Measurements from ENCODE around the gene RXFP1. TPM values are rescaled to one million over a fixed set of nuclear protein-coding genes. Genes with fewer than 3 reads are reported as not detected.

Gene RXFP1
- total RNA-seq, 1 experiment from 2014 or later = not detected

DNA sequence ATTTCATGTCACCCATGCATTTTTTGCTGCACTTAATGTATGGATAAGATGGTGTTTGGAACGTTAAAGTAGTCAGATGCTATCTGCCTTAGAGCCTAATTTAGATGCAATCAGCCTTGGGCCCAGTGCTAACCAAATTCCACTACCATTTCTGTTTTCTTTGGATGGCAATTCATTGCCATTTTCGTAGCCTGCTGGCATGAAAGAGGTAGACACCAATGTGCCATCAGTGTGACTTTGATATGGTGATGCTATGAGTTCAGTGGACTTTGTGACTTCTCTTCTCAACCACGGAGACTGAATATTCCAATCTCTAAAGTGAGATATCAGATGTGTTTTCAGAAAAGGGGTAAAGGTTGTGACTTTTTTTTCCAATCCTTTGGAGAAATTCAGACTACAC, 152.0 kb downstream of the RXFP1 start:
- peaks cover 7% of the 10 kb centered on the region for H3K36me3 ChIP-seq (ENCODE audit: insufficient read depth, low read length, poor library complexity, severe bottlenecking)
- H3K4me1 ChIP-seq (ENCODE audit: insufficient read depth, low read length, poor library complexity, severe bottlenecking) = peaks cover 14% of the 10 kb centered on the region
- TF ChIP-seq, protein P1, sequence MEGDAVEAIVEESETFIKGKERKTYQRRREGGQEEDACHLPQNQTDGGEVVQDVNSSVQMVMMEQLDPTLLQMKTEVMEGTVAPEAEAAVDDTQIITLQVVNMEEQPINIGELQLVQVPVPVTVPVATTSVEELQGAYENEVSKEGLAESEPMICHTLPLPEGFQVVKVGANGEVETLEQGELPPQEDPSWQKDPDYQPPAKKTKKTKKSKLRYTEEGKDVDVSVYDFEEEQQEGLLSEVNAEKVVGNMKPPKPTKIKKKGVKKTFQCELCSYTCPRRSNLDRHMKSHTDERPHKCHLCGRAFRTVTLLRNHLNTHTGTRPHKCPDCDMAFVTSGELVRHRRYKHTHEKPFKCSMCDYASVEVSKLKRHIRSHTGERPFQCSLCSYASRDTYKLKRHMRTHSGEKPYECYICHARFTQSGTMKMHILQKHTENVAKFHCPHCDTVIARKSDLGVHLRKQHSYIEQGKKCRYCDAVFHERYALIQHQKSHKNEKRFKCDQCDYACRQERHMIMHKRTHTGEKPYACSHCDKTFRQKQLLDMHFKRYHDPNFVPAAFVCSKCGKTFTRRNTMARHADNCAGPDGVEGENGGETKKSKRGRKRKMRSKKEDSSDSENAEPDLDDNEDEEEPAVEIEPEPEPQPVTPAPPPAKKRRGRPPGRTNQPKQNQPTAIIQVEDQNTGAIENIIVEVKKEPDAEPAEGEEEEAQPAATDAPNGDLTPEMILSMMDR (conservative IDR thresholded peaks at IDR 0.05; ENCODE audit: low read depth, low read length) = no peak
- TF ChIP-seq EZH2 (IDR thresholded peaks at IDR 0.05; ENCODE audit: borderline replicate concordance, low read depth, low read length, poor library complexity, severe bottlenecking) = no peak
- H3K27ac ChIP-seq (ENCODE audit: low read depth, low read length, poor library complexity, severe bottlenecking) = no peak overlapping the region
- ChIA-PET POLR2A (ENCODE audit: low non-redundant PET) (no interaction called here), CTCF (no interaction called here)
- intact Hi-C loops (cut with micrococcal nuclease; ENCODE audit: unreplicated experiment) = no loop called here
- no peaks in the 10 kb centered on the region for H3K9me3 ChIP-seq (ENCODE audit: low read depth, low read length, poor library complexity, severe bottlenecking)
- no peaks in the 10 kb centered on the region for H3K27me3 ChIP-seq (replicated peaks; ENCODE audit: insufficient read depth, low read depth, low read length, poor library complexity)
- BruUV-seq (replicated peaks) = no TSS peak
- DNase-seq (ENCODE audit: low spot score) = no peak
- H3K4me3 ChIP-seq (ENCODE audit: low read depth, low read length, poor library complexity, severe bottlenecking) = no peak overlapping the region

DNA sequence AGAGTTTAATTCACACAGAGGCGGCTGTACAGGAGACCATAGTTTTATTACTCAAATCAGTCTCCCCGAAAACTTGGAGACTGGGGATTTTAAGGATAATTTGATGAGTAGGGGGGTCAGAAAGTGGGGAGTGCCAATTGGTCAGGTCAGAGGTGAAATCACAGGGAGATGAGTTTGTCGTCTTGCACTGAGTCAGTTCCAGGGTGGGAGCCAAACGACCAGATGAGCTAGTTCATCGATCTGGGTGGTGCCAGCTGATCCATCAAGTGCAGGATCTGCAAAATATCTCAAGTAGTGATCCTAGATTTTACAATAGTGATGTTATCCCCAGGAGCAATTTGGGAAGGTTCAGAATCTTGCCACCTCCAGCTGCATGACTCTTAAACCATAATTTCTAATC, 154.4 kb downstream of the RXFP1 start:
- Histone ChIP-seq H3K4me1 (ENCODE audit: insufficient read depth, low read length, poor library complexity, severe bottlenecking) (peaks cover 8% of the 10 kb centered on the region), H3K36me3 (ENCODE audit: insufficient read depth, low read length, poor library complexity, severe bottlenecking) (no peaks in the 10 kb centered on the region), H3K27ac (ENCODE audit: low read depth, low read length, poor library complexity, severe bottlenecking) (no peak overlapping the region), H3K9me3 (ENCODE audit: low read depth, low read length, poor library complexity, severe bottlenecking) (no peaks in the 10 kb centered on the region), H3K4me3 (ENCODE audit: low read depth, low read length, poor library complexity, severe bottlenecking) (no peak overlapping the region), H3K27me3 (replicated peaks; ENCODE audit: insufficient read depth, low read depth, low read length, poor library complexity) (no peaks in the 10 kb centered on the region)
- CTCF ChIA-PET = no interaction called here
- TF ChIP-seq, protein P1 (conservative IDR thresholded peaks at IDR 0.05; ENCODE audit: low read depth, low read length) = no peak
- no peak for TF ChIP-seq EZH2 (IDR thresholded peaks at IDR 0.05; ENCODE audit: borderline replicate concordance, low read depth, low read length, poor library complexity, severe bottlenecking)
- intact Hi-C loops (cut with micrococcal nuclease; ENCODE audit: unreplicated experiment) = no loop called here
- no peak for DNase-seq (ENCODE audit: low spot score)
- POLR2A ChIA-PET (ENCODE audit: low non-redundant PET) = no interaction called here
- no TSS peak for BruUV-seq (replicated peaks)

DNA sequence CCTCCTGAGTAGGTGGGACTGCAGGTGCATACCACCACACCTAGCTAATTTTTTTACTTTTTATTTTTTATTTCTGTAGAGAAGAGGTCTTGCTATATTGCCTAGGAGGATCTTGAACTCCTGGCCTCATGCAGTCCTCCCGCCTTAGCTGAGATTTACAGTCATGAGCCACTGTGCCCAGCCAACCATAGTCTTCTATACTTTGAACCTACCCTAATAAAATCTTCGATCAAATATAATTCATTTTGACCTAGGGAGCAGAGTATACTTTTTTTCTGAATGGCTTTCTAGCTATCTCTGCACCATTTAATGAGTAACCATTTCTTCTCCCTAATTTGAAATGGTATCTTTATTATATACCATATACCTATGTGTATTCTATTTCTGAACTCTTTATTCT, 157.1 kb downstream of the RXFP1 start:
- Histone ChIP-seq H3K9me3 (ENCODE audit: low read depth, low read length, poor library complexity, severe bottlenecking) (no peaks in the 10 kb centered on the region), H3K4me1 (ENCODE audit: insufficient read depth, low read length, poor library complexity, severe bottlenecking) (no peaks in the 10 kb centered on the region), H3K27ac (ENCODE audit: low read depth, low read length, poor library complexity, severe bottlenecking) (no peak overlapping the region), H3K4me3 (ENCODE audit: low read depth, low read length, poor library complexity, severe bottlenecking) (no peak overlapping the region), H3K36me3 (ENCODE audit: insufficient read depth, low read length, poor library complexity, severe bottlenecking) (no peaks in the 10 kb centered on the region), H3K27me3 (replicated peaks; ENCODE audit: insufficient read depth, low read depth, low read length, poor library complexity) (no peaks in the 10 kb centered on the region)
- ChIA-PET POLR2A (ENCODE audit: low non-redundant PET) (no interaction called here), CTCF (no interaction called here)
- DNase-seq (ENCODE audit: low spot score) = no peak
- BruUV-seq (replicated peaks) = no TSS peak
- TF ChIP-seq, protein P1 (conservative IDR thresholded peaks at IDR 0.05; ENCODE audit: low read depth, low read length) = no peak
- TF ChIP-seq EZH2 (IDR thresholded peaks at IDR 0.05; ENCODE audit: borderline replicate concordance, low read depth, low read length, poor library complexity, severe bottlenecking) = no peak
- intact Hi-C loops (cut with micrococcal nuclease; ENCODE audit: unreplicated experiment) = no loop called here
